ENCODE data around the gene SHB. TPM values are rescaled to one million over a fixed set of nuclear protein-coding genes. Genes with fewer than 3 reads are reported as not detected.

The SHB gene
- total RNA-seq, 2 donors from 2014 or later = 41.7 to 57.9 TPM

DNA sequence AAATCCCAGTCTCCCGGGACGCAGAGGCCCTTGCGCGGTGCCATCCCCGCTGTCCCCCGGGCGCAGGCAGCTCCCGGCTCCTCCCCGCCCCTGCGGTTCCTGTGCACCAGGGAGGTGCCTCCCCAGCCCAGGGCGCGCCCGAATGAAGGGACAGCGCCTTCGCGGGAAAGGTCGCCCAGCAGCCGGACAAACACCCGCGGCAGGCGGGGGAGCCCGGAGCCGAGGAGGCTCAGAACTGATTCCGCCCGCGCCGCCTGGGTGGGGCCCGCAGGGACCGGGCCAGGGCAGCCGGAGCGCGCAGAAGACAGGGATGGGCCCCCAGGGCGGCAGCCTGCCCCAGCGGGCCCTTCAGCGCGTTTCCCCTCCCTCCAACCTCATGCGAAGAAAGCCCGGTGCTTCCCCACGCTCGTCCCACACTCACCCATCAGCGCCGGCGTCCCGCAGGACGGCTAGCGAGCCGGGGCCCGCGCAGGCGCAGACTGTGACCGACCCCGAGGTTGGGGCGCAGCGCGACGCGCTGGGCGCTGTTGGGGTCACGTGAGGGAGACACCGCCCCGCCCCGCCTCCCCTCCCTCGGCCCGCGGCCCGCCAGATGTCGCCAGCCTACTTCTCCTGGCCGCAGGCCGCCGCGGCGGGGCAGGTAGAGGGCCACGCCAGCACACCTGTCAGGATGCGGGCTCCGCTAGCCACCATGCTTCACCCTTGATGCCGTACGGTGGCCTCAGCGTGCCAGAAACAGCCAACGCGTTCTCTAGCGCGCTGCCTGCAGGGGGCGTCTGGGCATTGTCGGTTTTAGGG, 165.2 kb downstream of the SHB start, which contains the start of gene SLC25A51:
Gene SLC25A51 (minus strand): TSS at position 481 of the 798 bp plus-strand sequence. CDS start 15,577 bp downstream, outside the sequence.
- peak; percentile 71 for ATAC-seq (ENCODE audit: insufficient number of reproducible peaks, low FRiP score, low read depth)
- Histone ChIP-seq H3K4me1 (ENCODE audit: control insufficient read depth in 1 of 2, low read depth in 2 of 2) (peaks cover 14 to 26% of the 10 kb centered on the region in 2 donors), H3K27me3 (replicated peaks; ENCODE audit: insufficient read depth) (no peaks in the 10 kb centered on the region), H3K27ac (peak within 1 kb of the TSS; percentile 73 to 75), H3K36me3 (peaks cover 6% of the 10 kb centered on the region), H3K4me3 (peak within 1 kb of the TSS; percentile 98), H3K9me3 (no peaks in the 10 kb centered on the region)
- TF ChIP-seq, protein P1, sequence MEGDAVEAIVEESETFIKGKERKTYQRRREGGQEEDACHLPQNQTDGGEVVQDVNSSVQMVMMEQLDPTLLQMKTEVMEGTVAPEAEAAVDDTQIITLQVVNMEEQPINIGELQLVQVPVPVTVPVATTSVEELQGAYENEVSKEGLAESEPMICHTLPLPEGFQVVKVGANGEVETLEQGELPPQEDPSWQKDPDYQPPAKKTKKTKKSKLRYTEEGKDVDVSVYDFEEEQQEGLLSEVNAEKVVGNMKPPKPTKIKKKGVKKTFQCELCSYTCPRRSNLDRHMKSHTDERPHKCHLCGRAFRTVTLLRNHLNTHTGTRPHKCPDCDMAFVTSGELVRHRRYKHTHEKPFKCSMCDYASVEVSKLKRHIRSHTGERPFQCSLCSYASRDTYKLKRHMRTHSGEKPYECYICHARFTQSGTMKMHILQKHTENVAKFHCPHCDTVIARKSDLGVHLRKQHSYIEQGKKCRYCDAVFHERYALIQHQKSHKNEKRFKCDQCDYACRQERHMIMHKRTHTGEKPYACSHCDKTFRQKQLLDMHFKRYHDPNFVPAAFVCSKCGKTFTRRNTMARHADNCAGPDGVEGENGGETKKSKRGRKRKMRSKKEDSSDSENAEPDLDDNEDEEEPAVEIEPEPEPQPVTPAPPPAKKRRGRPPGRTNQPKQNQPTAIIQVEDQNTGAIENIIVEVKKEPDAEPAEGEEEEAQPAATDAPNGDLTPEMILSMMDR (IDR thresholded peaks at IDR 0.05) = peak; percentile 86
- peak; percentile 70 for DNase-seq (ENCODE audit: low spot score)

DNA sequence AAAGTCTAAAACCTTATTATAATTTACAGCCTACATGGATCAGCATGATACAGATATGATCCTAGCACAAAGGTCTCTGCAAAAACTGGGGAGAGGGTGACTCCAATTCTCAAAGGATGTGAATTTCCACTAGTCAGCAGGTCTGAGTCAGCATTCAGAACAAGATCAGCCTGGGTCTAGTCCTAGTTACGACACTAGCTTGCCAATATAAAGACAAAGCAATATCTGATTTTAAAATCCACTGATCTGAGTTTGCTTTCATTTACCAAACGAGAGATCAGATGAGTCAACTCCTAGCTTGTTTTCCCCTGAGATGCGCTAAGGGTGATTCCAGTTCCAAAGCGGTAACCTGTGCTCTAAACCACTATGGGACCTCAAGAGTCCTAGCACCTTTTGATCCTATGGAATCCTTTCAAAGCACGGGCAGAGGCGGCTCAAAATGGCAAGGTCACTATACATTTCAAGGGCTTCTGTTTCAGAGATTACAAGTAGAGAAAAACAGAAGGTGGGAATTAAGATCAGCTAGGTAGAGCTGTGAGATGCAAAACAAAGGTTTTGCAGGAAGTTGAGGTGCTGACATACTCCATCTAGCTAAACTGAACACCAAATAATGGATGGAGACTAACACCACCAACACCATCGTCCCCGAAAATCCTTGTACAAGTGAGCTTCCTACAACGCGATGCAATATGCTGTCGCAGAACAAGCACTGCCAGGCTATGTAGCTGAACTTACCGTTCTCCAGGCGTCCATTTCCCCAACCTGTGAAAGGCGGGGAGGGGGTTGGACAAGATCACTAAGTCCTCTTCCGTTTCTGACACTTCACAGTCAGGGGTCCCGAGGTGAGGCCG, 166.0 kb downstream of the SHB start:
- Histone ChIP-seq H3K27me3 (replicated peaks; ENCODE audit: insufficient read depth) (no peaks in the 10 kb centered on the region), H3K4me3 (peak overlapping the region; percentile 98), H3K9me3 (no peaks in the 10 kb centered on the region), H3K36me3 (peaks cover 8% of the 10 kb centered on the region), H3K4me1 (ENCODE audit: control insufficient read depth in 1 of 2, low read depth in 2 of 2) (peaks cover 14 to 26% of the 10 kb centered on the region in 2 donors), H3K27ac (peak overlapping the region; percentile 73 to 75)
- no peak for ATAC-seq (ENCODE audit: insufficient number of reproducible peaks, low FRiP score, low read depth)
- TF ChIP-seq, protein P1 (IDR thresholded peaks at IDR 0.05) = no peak
- no peak for DNase-seq (ENCODE audit: low spot score)

DNA sequence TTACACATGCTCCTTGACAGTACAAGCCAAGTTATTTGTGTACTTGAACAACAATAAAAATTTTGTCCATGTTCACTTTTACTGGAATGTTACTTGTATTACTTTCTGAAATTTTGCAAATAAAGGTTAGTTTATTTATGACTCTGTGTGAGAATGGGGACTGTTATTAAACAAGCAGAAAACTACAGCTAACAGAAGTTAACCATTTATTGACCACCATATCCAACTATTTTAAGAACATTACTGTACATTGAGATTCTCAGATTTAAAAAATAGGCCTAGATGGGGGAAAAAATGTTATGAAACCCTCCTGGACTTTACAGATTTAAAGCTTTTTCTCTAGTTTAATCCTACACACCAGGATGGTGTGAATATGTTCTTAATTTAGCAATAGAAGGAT, 166.9 kb downstream of the SHB start:
- H3K4me1 ChIP-seq (ENCODE audit: control insufficient read depth in 1 of 2, low read depth in 2 of 2) = peaks cover 14 to 26% of the 10 kb centered on the region in 2 donors
- H3K27me3 ChIP-seq (replicated peaks; ENCODE audit: insufficient read depth) = no peaks in the 10 kb centered on the region
- ATAC-seq (ENCODE audit: insufficient number of reproducible peaks, low FRiP score, low read depth) = no peak
- no peak overlapping the region for H3K4me3 ChIP-seq
- TF ChIP-seq, protein P1 (IDR thresholded peaks at IDR 0.05) = no peak
- H3K27ac ChIP-seq = no peak overlapping the region
- no peak for DNase-seq (ENCODE audit: low spot score)
- H3K36me3 ChIP-seq = peaks cover 8% of the 10 kb centered on the region
- H3K9me3 ChIP-seq = no peaks in the 10 kb centered on the region

DNA sequence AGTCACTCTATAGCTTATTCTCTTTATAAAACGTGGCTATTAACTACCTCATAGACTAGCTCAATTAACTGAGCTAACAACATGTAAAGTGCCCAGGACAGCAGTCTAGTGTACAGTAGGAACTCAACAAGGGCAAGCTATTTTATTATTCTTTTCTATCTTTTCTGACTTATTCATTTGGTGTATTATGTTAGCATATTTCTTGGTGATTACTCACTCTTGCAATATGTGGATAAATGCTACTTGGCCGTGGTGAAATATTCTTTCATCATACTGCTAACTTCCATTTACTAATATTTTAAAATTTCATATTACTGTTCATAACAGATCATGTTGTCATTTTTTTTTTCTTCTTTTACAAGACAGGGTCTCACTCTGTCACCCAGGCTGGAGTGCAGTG, 170.0 kb downstream of the SHB start:
- Histone ChIP-seq H3K4me1 (ENCODE audit: control insufficient read depth in 1 of 2, low read depth in 2 of 2) (peaks cover 6 to 16% of the 10 kb centered on the region in 2 donors), H3K27ac (no peak overlapping the region), H3K9me3 (no peaks in the 10 kb centered on the region), H3K27me3 (replicated peaks; ENCODE audit: insufficient read depth) (no peaks in the 10 kb centered on the region), H3K36me3 (peaks cover 25% of the 10 kb centered on the region), H3K4me3 (no peak overlapping the region)
- TF ChIP-seq, protein P1 (IDR thresholded peaks at IDR 0.05) = no peak
- no peak for DNase-seq (ENCODE audit: low spot score)
- ATAC-seq (ENCODE audit: insufficient number of reproducible peaks, low FRiP score, low read depth) = no peak

DNA sequence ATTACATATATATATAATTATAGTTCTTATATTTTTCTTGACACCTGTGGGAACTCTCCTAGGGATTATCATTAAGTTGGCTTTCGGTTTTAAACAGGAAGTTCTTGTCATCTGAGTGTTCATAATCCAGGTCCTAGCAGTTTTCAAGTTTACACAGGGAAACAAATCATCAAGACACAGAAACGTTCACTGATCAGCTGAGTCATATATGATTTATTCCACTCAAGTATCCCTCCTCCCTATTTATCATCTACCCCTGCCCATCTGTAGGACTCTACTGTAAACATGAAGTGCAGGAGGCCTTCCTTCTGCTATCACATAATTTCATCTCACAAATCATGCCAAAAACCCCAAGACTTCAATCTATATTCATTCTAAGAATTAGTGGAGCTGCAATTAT, 171.4 kb downstream of the SHB start:
- DNase-seq (ENCODE audit: low spot score) (no peak), ATAC-seq (ENCODE audit: insufficient number of reproducible peaks, low FRiP score, low read depth) (no peak)
- peaks cover 36% of the 10 kb centered on the region for H3K36me3 ChIP-seq
- TF ChIP-seq, protein P1 (IDR thresholded peaks at IDR 0.05) = no peak
- no peaks in the 10 kb centered on the region for H3K9me3 ChIP-seq
- H3K27me3 ChIP-seq (replicated peaks; ENCODE audit: insufficient read depth) = no peaks in the 10 kb centered on the region
- H3K27ac ChIP-seq = no peak overlapping the region
- H3K4me1 ChIP-seq (ENCODE audit: control insufficient read depth in 1 of 2, low read depth in 2 of 2) = peaks cover under 1 to 9% of the 10 kb centered on the region in 2 donors
- H3K4me3 ChIP-seq = no peak overlapping the region

All from thoracic aorta (tissue), 2 donors.